ENCODE measurements around the gene WDR53.
"Not testable (repeated sequence)": the region's sequence is repeated elsewhere in the genome, so short reads cannot be mapped to it uniquely, and the experiment has no call there.

WDR53 gene

DNA sequence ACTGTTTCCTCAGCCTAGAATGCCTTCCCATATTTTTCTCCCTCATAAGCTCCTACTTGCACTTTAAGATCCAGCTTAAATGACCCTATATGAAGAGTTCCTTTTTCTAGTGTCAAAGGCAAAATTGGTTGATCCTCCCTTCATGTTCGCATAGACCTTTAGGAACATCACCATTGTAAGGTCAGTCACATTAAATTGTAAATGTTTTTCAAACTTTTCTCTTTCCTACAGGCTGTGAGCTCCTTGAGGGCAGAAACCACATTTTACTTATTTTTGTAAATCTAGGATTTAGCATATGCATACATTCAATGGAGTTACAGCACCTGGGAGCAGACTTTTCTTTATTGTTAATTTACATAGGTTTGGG is 54.0 kb downstream of the WDR53 start:
- H3K27ac ChIP-seq: no peak overlapping the region
- TF ChIP-seq, protein P1, sequence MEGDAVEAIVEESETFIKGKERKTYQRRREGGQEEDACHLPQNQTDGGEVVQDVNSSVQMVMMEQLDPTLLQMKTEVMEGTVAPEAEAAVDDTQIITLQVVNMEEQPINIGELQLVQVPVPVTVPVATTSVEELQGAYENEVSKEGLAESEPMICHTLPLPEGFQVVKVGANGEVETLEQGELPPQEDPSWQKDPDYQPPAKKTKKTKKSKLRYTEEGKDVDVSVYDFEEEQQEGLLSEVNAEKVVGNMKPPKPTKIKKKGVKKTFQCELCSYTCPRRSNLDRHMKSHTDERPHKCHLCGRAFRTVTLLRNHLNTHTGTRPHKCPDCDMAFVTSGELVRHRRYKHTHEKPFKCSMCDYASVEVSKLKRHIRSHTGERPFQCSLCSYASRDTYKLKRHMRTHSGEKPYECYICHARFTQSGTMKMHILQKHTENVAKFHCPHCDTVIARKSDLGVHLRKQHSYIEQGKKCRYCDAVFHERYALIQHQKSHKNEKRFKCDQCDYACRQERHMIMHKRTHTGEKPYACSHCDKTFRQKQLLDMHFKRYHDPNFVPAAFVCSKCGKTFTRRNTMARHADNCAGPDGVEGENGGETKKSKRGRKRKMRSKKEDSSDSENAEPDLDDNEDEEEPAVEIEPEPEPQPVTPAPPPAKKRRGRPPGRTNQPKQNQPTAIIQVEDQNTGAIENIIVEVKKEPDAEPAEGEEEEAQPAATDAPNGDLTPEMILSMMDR (conservative IDR thresholded peaks at IDR 0.05): no peak

DNA sequence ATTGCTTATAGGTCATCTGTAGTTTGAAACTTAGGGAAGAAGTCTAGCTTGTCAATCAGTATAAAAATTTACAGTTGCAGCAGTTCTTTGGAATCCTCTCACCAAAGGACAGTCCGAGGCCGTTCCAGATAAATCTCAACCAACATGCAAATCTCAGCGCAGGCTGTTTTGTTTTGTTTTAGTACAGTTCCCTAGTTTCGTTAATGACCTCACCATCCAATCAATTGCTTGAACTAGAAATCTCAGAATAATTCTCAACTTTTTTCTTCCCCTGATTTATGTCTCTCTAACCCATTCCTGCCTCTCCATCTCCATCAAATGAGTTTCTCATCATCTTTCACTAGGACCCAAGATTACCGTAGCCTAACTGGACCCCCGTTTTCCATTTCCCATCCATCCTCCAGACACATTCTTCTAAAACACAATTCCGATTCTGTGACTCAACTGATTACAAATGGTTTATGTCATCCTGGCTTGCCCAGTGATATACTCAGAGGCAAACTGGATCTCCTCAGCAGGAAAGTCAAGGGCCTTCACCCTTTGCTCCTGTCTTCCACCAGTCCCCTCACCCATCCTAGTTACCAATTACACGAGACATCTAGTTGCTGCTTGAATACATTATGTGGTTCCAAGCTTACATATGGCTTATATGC is 54.5 kb downstream of the WDR53 start:
- TF ChIP-seq, protein P1 (conservative IDR thresholded peaks at IDR 0.05): no peak

DNA sequence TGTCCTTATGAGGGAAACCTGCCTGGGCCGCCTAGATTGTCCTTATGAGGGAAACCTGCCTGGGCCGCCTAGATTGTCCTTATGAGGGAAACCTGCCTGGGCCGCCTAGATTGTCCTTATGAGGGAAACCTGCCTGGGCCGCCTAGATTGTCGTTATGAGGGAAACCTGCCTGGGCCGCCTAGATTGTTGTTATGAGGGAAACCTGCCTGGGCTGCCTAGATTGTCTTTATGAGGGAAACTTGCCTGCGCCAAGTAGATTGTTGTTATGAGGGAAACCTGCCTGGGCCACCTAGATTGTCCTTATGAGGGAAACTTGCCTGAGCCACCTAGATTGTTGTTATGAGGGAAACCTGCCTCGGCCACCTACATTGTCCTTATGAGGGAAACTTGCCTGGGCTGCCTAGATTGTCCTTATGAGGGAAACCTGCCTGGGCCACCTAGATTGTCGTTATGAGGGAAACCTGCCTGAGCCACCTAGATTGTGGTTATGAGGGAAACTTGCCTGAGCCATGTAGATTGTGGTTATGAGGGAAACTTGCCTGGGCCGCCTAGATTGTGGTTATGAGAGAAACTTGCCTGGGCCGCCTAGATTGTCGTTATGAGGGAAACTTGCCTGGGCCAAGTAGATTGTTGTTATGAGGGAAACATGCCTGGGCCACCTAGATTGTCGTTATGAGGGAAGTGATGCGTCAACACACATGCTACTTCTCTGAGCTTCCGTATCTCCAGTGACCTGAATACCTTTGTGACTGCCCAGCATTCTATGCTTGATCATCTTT is 56.5 kb downstream of the WDR53 start:
- not testable (repeated sequence) for H3K27ac ChIP-seq

More for the DNA sequence above, 54.5 kb downstream of the WDR53 start:
- no peak overlapping the region for H3K27ac ChIP-seq

DNA sequence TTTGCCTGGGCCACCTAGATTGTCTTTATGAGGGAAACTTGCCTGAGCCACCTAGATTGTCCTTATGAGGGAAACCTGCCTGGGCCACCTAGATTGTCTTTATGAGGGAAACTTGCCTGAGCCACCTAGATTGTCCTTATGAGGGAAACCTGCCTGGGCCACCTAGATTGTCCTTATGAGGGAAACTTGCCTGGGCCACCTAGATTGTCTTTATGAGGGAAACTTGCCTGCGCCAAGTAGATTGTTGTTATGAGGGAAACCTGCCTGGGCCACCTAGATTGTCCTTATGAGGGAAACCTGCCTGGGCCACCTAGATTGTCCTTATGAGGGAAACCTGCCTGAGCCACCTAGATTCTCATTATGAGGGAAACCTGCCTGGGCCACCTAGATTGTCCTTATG is 57.2 kb downstream of the WDR53 start:
- H3K27ac ChIP-seq: not testable (repeated sequence)

DNA sequence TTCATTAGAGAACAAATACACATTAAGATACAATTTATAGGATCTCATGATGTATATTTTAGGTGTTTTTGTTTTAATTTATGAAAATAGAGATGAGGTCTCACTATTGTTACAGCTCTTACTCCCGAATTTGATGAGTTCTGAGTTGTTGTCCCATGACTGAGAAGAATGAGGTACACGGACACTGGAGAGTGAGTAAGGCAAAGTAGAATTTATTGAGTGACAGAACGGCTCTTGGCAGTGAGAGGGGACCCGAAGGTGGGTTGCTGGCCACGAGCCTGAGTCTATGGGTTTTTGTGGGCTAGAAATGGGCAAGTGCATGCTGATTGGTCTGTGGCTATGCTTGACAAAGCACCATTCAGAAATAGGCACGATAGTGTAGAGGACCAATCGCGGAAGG is 61.7 kb downstream of the WDR53 start:
- no peak overlapping the region for H3K27ac ChIP-seq
- TF ChIP-seq, protein P1 (conservative IDR thresholded peaks at IDR 0.05): no peak

DNA sequence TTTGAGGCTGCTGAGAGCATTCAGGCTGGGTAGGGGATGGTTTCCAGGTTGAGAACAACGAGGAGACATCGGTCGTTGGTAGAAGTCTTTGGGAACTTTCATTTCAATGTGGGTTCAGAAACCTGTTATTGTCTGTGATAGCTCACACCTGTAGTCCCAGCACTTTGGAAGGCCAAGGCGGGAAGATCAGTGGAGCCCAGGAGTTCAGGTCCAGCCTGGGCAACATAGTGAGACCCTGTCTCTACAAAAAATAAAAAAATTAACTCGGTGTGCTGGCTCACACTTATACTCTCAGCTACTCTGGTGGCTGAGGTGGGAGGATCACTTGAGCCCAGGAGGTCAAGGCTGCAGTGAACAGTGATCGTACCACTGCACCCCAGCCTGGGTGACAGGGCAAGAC is 63.8 kb downstream of the WDR53 start:
- TF ChIP-seq, protein P1 (conservative IDR thresholded peaks at IDR 0.05): no peak
- H3K27ac ChIP-seq: no peak overlapping the region; the same call in 1 of the 2 replicates
